ENCODE data around the gene HS3ST6.

DNA sequence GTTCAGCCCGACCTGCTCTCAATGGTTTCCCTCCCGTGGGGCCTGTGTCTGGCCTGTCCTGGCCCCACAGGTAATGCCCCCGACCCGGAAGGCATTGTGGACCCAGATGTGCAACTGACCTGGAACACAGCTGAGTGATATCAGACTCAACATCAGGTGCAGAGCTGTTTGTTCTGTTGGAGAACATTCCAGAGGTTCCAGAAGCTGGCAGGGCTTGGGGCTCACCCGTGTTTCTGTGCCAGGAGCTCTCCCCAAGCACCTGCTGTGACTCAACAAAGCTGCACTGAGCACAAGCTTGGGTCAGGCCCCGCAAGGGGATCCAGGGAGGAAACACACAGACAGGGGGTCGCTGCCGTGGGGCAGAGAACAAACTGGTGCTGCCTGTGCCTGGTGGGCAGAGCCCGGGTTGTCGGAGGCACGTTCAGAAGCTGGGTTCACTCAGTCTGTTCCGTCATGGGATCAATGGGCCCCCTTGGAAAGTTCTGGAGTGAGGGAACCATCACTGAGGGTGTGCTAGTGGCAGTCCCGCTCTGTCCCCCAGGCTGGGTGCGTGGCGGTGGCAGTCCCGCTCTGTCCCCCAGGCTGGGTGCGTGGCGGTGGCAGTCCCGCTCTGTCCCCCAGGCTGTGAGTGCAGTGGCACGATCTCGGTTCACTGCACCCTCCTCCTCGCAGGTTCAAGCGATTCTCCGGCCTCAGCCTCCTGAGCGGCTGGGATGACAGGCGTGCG, 22.1 kb downstream of the HS3ST6 start:
- no peak for TF ChIP-seq POLR2A (IDR thresholded peaks at IDR 0.05)
- TF ChIP-seq CTCF (IDR thresholded peaks at IDR 0.05), result no peak
